Uterus (tissue), 2 donors: ENCODE results near the gene KPTN.

Experiments used
- POLR2A ChIP-seq, 2 donors: fragments of 450-650 bp; IDR thresholded peaks; one replicate each; pipeline ENCODE4 v1.6.1; 2016; ENCODE audit warnings: antibody characterized with exemption in 2 of 2, mild to moderate bottlenecking in 1 of 2, moderate library complexity in 1 of 2
- TF ChIP-seq, protein P1 (sequence below), 4 experiments: fragments of 200-600 bp in 2 of 4; fragments of 450-650 bp in 2 of 4; sonication (generic) in 2 of 4; IDR thresholded peaks; one replicate each; pipeline ENCODE4 v1.5.1; 2016 to 2019; ENCODE audit warnings: antibody characterized with exemption in 4 of 4, mild to moderate bottlenecking in 2 of 4, moderate library complexity in 1 of 4

DNA sequence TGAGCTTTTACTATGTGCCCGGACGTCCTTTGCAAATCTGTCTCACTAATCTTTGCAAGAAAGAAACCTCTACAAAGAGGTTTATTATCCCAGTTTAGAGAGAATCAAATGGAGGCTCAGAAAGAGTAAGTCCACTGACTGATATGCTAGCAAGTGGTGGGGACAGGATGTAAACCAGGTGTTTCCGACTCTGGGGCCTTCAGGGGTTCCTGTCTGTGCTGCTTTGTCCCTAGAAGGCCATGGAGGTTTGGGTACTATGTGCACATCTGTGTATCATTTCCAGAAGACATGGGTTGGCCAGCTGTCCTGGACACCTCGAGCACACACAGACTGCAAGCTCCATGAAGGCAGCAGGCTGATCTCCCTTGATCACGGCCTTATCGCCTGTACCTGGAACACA, 1.2 kb upstream of the KPTN start:
- no peak for TF ChIP-seq POLR2A (IDR thresholded peaks at IDR 0.05)
- TF ChIP-seq, protein P1, sequence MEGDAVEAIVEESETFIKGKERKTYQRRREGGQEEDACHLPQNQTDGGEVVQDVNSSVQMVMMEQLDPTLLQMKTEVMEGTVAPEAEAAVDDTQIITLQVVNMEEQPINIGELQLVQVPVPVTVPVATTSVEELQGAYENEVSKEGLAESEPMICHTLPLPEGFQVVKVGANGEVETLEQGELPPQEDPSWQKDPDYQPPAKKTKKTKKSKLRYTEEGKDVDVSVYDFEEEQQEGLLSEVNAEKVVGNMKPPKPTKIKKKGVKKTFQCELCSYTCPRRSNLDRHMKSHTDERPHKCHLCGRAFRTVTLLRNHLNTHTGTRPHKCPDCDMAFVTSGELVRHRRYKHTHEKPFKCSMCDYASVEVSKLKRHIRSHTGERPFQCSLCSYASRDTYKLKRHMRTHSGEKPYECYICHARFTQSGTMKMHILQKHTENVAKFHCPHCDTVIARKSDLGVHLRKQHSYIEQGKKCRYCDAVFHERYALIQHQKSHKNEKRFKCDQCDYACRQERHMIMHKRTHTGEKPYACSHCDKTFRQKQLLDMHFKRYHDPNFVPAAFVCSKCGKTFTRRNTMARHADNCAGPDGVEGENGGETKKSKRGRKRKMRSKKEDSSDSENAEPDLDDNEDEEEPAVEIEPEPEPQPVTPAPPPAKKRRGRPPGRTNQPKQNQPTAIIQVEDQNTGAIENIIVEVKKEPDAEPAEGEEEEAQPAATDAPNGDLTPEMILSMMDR (IDR thresholded peaks at IDR 0.05): no peak
